HepG2 (cell line): ENCODE measurements around the gene PKP3. TPM values are rescaled to one million over a fixed set of nuclear protein-coding genes. Genes with fewer than 3 reads are reported as not detected.
A peak's percentile ranks its signal among the peaks of the same experiment; 100 is the strongest.

ENCODE experiments used
- ARHGAP35 ChIP-seq: sonication (generic); formaldehyde crosslinking; IDR thresholded peaks from 2 replicates; pipeline ENCODE4 v1.9.0; 2022; ENCODE audit warnings: mild to moderate bottlenecking, inconsistent platforms, moderate library complexity, missing genetic modification reagents, borderline replicate concordance
- CAMTA2 ChIP-seq: sonication (generic); formaldehyde crosslinking; IDR thresholded peaks from 2 replicates; pipeline ENCODE4 v1.4.0; 2020; ENCODE audit warnings: mild to moderate bottlenecking, missing genetic modification reagents, borderline replicate concordance
- FOXA3 ChIP-seq: IDR thresholded peaks from 2 replicates; pipeline ENCODE4 v1.6.1; 2016; ENCODE audit warnings: missing genetic modification reagents, missing compliant biosample characterization
- HOXA3 ChIP-seq: sonication (generic); formaldehyde crosslinking; IDR thresholded peaks from 2 replicates; pipeline ENCODE4 v1.5.0; 2020; ENCODE audit warnings: missing genetic modification reagents
- RAD51 ChIP-seq: fragments of 450-650 bp; IDR thresholded peaks from 2 replicates; pipeline ENCODE4 v1.6.1; 2016; ENCODE audit warnings: borderline replicate concordance
- TSC22D2 ChIP-seq: sonication (generic); formaldehyde crosslinking; IDR thresholded peaks from 2 replicates; pipeline ENCODE4 v1.5.1; 2020; ENCODE audit warnings: missing genetic modification reagents, mild to moderate bottlenecking, borderline replicate concordance
- ZMYM3 ChIP-seq: sonication (generic); formaldehyde crosslinking; IDR thresholded peaks from 2 replicates; pipeline ENCODE4 v1.5.1; 2020; ENCODE audit warnings: mild to moderate bottlenecking, missing genetic modification reagents
- ZNF329 ChIP-seq: sonication (generic); formaldehyde crosslinking; IDR thresholded peaks from 2 replicates; pipeline ENCODE4 v1.9.0; 2021; ENCODE audit warnings: low read depth, mild to moderate bottlenecking, missing genetic modification reagents
- ZNF446 ChIP-seq: sonication (generic); formaldehyde crosslinking; IDR thresholded peaks from 2 replicates; pipeline ENCODE4 v1.5.0; 2020; ENCODE audit warnings: mild to moderate bottlenecking, missing genetic modification reagents
- polyA plus RNA-seq, 8 experiments: library from polyadenylated mRNA; depleted of rRNA in 3 of 8; stranded (reverse) in 7 of 8; unstranded in 1 of 8; fragments of >200 nt; fragmentation: Illumina TruSeq in 4 of 8; extraction: Trizol in 4 of 8; gene quantifications; 2 replicates each; pipeline versions ENCODE4 v1.2.1 to v1.2.3, GENCODE V29; 2011 to 2016; ENCODE audit warnings: low read depth in 4 of 8, missing spikeins in 1 of 8, mixed read lengths in 1 of 8; ENCODE audit not compliant: insufficient read depth in 1 of 8
- total RNA-seq, 5 experiments: library from RNA; depleted of rRNA; stranded (reverse); fragments of >200 nt; fragmentation: Illumina TruSeq; extraction: Trizol; gene quantifications; 2 replicates each; pipeline ENCODE4 v1.2.3, GENCODE V29; 2016; ENCODE audit warnings: low read depth in 1 of 5
- TF ChIP-seq, protein P1 (sequence below): sonication (generic); formaldehyde crosslinking; IDR thresholded peaks from 2 replicates; pipeline ENCODE4 v1.4.0; 2020; ENCODE audit warnings: mild to moderate bottlenecking, missing genetic modification reagents
- TF ChIP-seq, protein P2 (sequence below): sonication (generic); formaldehyde crosslinking; IDR thresholded peaks from 2 replicates; pipeline ENCODE4 v1.4.0; 2020; ENCODE audit warnings: missing genetic modification reagents
- TF ChIP-seq, protein P3 (sequence below): sonication (generic); formaldehyde crosslinking; IDR thresholded peaks from 2 replicates; pipeline ENCODE4 v1.5.0; 2020; ENCODE audit warnings: missing genetic modification reagents, mild to moderate bottlenecking, borderline replicate concordance
- TF ChIP-seq, protein P4 (sequence below): sonication (generic); formaldehyde crosslinking; conservative IDR thresholded peaks from 2 replicates; pipeline ENCODE4 v1.5.0; 2020; ENCODE audit warnings: missing genetic modification reagents
- TF ChIP-seq, protein P5 (sequence below): sonication (generic); formaldehyde crosslinking; IDR thresholded peaks from 2 replicates; pipeline ENCODE4 v1.5.0; 2020; ENCODE audit warnings: mild to moderate bottlenecking, missing genetic modification reagents, borderline replicate concordance

Gene PKP3
- total and polyA plus RNA-seq, 2 of the 13 experiments (the other 11 are each of a cell fraction or from before 2014, with no cell fraction given) = 18.0 to 28.7 TPM

DNA sequence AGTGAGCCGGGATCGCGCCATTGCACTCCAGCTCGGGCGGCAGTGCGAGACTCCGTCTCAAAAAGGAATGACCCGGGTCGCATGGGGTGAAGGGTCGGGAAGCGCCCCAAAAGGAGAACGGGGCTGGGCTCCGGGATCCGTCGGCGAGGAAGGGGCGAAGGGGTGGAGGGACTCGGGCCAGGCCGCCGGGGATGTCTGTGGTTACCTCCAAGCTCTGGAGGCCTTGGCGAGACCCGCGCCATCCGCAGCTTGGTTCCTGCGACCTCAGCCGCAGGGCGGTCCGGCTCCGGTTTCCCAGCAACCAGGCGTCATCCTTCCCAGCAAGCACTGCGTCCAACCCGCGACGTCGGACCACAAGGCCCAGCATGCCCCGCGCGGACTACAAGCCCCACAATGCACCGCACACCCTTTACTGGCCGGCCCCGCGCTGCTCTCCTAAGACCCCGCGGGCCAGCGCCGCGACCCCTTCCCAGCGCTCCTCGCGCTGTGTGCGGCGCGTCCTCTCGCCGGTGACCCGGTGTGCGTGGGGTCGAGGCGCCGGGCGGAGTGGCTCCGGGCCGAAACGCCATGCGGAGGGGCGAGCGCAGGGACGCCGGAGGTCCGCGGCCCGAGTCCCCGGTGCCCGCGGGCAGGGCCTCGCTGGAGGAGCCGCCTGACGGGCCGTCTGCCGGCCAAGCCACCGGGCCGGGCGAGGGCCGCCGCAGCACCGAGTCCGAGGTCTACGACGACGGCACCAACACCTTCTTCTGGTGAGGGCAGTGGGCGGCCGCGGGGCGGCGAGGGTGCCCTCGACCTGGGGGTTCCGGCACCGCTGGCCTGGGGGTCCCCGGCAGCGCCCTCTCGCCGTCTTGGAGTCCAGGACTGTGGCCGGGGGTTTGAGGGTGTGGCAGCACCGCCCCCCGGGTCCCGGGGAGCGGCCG, 56.1 kb downstream of the PKP3 start, which contains the start of gene PTDSS2 (continued):
- TF ChIP-seq, protein P1, sequence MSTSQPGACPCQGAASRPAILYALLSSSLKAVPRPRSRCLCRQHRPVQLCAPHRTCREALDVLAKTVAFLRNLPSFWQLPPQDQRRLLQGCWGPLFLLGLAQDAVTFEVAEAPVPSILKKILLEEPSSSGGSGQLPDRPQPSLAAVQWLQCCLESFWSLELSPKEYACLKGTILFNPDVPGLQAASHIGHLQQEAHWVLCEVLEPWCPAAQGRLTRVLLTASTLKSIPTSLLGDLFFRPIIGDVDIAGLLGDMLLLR = peak; percentile 61
- TF ChIP-seq, protein P2, sequence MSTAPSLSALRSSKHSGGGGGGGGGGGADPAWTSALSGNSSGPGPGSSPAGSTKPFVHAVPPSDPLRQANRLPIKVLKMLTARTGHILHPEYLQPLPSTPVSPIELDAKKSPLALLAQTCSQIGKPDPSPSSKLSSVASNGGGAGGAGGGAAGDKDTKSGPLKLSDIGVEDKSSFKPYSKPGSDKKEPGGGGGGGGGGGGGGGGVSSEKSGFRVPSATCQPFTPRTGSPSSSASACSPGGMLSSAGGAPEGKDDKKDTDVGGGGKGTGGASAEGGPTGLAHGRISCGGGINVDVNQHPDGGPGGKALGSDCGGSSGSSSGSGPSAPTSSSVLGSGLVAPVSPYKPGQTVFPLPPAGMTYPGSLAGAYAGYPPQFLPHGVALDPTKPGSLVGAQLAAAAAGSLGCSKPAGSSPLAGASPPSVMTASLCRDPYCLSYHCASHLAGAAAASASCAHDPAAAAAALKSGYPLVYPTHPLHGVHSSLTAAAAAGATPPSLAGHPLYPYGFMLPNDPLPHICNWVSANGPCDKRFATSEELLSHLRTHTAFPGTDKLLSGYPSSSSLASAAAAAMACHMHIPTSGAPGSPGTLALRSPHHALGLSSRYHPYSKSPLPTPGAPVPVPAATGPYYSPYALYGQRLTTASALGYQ (CRISPR knock-in tag) = 0 out of 2 replicates have a peak, but pooled peaks have one; percentile 38
- peak; percentile 53; the same call in 1 of the 2 replicates for TF ChIP-seq ZMYM3
- TF ChIP-seq, protein P3, sequence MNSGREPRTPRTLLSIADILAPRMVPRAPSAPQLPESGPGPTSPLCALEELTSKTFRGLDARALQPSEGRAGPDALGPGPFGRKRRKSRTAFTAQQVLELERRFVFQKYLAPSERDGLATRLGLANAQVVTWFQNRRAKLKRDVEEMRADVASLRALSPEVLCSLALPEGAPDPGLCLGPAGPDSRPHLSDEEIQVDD (CRISPR knock-in tag) = peak; percentile 65
- TF ChIP-seq ARHGAP35 = peak; percentile 77; the same call in 1 of the 2 replicates
- no peak for TF ChIP-seq RAD51
- TF ChIP-seq CAMTA2 = no peak; the same call in 1 of the 2 replicates
- TF ChIP-seq HOXA3 (CRISPR knock-in tag) = peak; percentile 96
- TF ChIP-seq, protein P4, sequence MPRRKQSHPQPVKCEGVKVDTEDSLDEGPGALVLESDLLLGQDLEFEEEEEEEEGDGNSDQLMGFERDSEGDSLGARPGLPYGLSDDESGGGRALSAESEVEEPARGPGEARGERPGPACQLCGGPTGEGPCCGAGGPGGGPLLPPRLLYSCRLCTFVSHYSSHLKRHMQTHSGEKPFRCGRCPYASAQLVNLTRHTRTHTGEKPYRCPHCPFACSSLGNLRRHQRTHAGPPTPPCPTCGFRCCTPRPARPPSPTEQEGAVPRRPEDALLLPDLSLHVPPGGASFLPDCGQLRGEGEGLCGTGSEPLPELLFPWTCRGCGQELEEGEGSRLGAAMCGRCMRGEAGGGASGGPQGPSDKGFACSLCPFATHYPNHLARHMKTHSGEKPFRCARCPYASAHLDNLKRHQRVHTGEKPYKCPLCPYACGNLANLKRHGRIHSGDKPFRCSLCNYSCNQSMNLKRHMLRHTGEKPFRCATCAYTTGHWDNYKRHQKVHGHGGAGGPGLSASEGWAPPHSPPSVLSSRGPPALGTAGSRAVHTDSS (CRISPR knock-in tag) = peak; percentile 90; the same call in 1 of the 2 replicates
- peak; percentile 40; the same call in 1 of the 2 replicates for TF ChIP-seq ZNF329 (CRISPR knock-in tag)
- peak; percentile 64 for TF ChIP-seq TSC22D2 (CRISPR knock-in tag)
- TF ChIP-seq ZNF446 (CRISPR knock-in tag) = peak; percentile 87; the same call in 1 of the 2 replicates
- TF ChIP-seq, protein P5, sequence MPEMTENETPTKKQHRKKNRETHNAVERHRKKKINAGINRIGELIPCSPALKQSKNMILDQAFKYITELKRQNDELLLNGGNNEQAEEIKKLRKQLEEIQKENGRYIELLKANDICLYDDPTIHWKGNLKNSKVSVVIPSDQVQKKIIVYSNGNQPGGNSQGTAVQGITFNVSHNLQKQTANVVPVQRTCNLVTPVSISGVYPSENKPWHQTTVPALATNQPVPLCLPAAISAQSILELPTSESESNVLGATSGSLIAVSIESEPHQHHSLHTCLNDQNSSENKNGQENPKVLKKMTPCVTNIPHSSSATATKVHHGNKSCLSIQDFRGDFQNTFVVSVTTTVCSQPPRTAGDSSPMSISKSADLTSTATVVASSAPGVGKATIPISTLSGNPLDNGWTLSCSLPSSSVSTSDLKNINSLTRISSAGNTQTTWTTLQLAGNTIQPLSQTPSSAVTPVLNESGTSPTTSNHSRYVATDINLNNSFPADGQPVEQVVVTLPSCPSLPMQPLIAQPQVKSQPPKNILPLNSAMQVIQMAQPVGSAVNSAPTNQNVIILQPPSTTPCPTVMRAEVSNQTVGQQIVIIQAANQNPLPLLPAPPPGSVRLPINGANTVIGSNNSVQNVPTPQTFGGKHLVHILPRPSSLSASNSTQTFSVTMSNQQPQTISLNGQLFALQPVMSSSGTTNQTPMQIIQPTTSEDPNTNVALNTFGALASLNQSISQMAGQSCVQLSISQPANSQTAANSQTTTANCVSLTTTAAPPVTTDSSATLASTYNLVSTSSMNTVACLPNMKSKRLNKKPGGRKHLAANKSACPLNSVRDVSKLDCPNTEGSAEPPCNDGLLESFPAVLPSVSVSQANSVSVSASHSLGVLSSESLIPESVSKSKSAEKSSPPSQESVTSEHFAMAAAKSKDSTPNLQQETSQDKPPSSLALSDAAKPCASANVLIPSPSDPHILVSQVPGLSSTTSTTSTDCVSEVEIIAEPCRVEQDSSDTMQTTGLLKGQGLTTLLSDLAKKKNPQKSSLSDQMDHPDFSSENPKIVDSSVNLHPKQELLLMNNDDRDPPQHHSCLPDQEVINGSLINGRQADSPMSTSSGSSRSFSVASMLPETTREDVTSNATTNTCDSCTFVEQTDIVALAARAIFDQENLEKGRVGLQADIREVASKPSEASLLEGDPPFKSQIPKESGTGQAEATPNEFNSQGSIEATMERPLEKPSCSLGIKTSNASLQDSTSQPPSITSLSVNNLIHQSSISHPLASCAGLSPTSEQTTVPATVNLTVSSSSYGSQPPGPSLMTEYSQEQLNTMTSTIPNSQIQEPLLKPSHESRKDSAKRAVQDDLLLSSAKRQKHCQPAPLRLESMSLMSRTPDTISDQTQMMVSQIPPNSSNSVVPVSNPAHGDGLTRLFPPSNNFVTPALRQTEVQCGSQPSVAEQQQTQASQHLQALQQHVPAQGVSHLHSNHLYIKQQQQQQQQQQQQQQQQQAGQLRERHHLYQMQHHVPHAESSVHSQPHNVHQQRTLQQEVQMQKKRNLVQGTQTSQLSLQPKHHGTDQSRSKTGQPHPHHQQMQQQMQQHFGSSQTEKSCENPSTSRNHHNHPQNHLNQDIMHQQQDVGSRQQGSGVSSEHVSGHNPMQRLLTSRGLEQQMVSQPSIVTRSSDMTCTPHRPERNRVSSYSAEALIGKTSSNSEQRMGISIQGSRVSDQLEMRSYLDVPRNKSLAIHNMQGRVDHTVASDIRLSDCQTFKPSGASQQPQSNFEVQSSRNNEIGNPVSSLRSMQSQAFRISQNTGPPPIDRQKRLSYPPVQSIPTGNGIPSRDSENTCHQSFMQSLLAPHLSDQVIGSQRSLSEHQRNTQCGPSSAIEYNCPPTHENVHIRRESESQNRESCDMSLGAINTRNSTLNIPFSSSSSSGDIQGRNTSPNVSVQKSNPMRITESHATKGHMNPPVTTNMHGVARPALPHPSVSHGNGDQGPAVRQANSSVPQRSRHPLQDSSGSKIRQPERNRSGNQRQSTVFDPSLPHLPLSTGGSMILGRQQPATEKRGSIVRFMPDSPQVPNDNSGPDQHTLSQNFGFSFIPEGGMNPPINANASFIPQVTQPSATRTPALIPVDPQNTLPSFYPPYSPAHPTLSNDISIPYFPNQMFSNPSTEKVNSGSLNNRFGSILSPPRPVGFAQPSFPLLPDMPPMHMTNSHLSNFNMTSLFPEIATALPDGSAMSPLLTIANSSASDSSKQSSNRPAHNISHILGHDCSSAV (CRISPR knock-in tag) = no peak
- TF ChIP-seq FOXA3 (CRISPR knock-in tag) = peak; percentile 56
